LHCN-M2 (cell line): ENCODE results near the gene PTPRF. TPM values are rescaled to one million over a fixed set of nuclear protein-coding genes. Genes with fewer than 3 reads are reported as not detected.
A peak's percentile ranks its signal among the peaks of the same experiment; 100 is the strongest.

Source experiments
- DNase-seq: peaks from one replicate; pipeline ENCODE4 v3.0.0-alpha.2; 2012; ENCODE audit warnings: low read depth
- total RNA-seq: library from RNA; depleted of rRNA; stranded (reverse); fragments of >200 nt; gene quantifications from 2 replicates; pipeline ENCODE4 v1.2.3, GENCODE V29; 2014

Gene PTPRF
- total RNA-seq, 1 experiment from 2014 or later: 12.8 TPM

DNA sequence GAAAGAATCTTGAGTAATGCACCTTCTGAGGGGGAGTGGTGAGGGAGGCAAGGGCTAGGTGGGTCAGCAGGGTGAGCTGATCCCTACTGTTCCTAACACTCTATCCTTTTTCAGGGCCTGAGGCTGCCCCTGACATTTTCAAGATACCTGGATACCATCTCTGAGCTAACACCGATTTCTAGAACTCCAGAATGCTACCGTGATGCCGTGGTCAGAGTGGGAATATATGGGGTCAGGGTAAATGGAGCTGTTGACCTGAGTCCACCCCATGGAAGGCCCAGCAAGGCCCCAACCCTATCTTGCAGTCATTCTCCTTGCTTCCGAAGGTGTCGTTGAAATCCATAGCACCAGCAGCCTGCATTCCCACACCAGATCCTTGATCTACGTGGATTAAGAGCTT is 18.0 kb upstream of the PTPRF start:
- no peak for DNase-seq

- no peak for DNase-seq
Measured at GRCh38 chr1:43513471-43514173, 17.1 kb upstream of the PTPRF start.

DNA sequence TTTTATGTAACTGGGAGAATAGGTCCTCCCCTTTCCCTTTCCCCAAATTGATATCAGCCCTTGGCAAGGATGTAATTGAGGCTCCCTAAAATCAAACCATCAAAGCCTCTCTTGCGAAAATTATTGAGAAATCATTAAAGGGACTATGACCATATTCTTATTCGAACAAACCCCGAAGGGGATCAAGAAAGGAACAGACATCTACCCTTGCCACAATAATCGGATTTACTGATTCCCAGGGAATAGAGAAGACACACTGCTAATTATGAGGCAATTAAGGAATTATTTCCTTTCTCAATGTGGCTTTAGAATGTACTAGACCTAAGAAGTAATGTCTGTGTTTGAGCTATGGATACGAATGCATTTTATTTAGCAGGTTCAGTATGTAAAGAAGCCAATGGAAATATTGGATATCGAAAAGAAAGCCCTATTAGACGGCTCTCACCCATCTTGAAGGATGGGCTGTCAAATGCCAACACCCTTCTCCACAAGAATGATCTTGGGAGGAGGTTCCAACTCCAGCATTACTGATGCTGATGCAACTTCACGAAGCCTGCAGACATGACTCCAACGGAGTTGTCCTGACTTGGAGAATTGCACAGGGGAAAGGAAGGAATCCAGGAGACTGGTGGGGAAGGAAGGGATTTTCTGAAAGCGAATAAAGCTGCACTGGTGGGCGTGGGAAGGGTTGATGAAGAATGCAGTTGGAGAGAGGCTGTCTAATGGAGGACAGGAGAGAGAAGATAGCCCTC is 11.6 kb upstream of the PTPRF start:
- no peak for DNase-seq

- DNase-seq: no peak
Measured at GRCh38 chr1:43520100-43520778, 10.4 kb upstream of the PTPRF start.

DNA sequence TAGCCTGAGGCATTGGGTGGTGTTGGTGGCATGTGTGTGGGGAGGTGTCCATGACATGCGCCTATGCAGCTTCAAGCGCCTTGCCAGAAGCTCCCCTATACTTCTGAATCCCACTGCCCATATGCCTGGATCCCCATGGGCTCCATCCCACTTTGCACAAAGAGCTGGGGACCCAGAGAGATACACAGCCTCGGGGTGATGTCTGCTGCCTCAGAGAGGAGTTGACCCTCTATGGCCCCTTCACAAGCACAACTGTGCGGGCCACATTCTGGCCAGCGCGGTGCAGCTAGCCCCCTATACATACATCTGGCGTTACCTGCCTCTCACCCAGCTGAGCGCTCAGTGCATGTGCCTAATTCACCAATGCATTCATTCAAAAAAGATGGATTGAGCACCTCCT is 9.6 kb upstream of the PTPRF start:
- no peak for DNase-seq

DNA sequence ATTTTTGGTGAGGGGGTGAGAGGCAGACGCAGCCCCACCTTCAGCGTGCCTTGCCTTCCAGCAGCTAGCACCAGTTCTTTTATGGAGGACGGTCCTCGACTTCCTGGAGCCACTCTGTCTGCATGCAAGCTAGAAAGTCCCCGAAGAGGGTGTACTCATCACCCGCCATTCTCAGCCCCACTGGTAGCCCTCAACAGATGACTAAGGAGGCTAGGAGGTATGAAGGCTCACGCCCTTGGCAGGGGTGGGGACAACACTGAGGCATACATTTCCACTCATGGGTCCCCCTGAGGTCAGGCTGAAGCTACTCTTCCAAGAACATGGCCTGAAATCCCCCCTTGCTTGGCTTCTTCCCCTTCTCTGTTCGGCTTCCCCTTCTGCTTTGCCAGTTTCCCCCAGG is 8.9 kb upstream of the PTPRF start:
- DNase-seq: no peak

- no peak for DNase-seq
Measured at GRCh38 chr1:43522431-43522775, 8.3 kb upstream of the PTPRF start.

GRCh38 chr1:43522776-43523480 is 7.8 kb upstream of the PTPRF start:
- DNase-seq: peak; percentile 77

DNA sequence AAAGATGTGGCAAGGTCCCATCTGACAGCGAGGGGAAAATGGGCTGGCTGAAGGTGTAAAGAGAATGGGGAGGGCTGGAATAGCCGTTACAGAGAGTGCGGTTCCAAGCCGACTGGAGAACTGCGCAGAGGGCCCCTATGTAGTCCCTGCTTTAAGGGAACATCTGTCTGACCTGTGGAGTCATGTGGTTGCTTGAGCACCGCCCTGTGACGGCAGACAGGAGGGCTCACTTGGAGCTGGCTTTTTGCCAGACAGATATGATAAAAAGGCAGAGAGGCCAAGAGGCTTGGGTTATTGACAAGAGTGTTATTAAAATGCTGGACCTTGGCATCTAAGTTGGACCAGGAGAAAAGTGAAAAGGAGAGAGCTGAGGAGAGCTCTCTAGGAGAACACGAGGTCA is 5.9 kb upstream of the PTPRF start:
- DNase-seq: no peak

GRCh38 chr1:43526002-43526401 is 4.7 kb upstream of the PTPRF start:
- DNase-seq: peak; percentile 48

DNA sequence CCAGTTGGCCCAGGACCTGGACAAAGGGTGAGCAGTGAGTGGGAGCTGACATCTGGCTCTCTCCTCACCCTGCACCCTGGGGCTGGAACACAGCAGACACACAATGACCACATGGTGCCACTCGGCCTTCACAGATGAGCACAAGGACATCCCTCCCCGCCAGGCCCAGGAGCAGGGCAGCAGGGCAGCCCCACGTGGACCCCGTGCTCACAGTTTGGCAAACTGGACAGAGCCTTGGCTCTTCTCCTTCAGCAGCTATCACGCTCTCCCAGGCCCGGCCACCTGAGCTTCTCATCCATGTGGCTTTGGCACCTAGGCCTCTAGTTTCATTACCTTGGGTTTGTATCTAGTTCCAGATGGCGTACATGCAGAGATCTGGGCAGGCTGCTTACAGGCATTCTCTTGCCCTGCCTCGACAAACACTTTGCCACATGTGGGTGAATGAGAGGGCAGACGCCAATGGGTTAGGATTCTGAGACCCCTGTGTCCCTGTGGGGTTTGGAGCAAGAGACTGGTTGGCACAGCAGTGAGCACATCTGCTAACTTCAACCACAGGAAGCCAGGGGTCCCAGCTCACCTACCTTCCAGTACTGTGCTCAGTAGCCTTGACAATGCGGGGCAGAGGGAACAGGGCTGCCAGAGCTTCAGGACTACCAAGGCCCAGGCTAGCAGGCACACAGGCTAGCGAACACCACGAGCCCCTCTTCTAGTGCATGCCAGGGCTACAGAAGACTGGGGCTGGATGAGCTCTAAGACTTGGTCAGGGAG is 3.4 kb upstream of the PTPRF start:
- no peak for DNase-seq

GRCh38 chr1:43529206-43529731 is 1.4 kb upstream of the PTPRF start:
- peak; percentile 87 for DNase-seq

GRCh38 chr1:43531107-43531905 is 623 bp downstream of the PTPRF start:
- DNase-seq: no peak

DNA sequence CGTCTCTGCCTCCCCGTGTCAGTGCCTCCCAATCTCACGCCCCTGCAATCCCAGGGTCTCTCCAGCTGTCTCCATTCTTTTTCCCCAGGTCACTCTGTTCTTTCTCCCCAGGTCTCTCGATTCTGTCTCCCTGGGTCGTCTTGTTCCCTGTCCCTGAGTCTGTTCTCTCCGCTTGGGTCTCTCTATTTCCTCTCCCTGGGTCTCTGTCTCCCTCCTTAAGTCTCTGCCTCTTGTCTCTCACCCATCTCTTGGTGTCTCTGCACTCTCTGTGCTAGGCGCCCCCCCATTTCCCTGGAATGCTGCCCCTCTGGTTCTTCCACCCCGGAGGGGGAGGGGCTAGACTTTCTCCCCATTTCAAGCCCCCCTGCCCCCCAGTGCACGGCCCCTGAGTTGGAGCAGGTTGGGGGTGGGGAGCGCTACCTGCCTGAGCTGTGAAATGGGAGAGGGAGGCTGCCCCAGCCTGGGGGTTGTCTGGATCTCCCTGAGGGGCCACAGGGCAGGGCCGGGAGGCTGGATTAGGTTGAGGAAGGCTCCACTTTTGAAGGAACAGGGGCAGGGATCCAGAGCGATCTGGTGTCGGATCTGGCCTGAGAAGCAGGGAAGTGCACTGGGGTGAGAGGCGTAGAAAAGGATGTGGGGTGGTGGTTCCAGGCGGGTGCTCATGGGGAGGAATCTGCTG is 1.4 kb downstream of the PTPRF start:
- DNase-seq: no peak

GRCh38 chr1:43532716-43533115 is 2.0 kb downstream of the PTPRF start:
- DNase-seq: no peak

- DNase-seq: no peak
Measured at GRCh38 chr1:43533584-43533983, 2.9 kb downstream of the PTPRF start.

DNA sequence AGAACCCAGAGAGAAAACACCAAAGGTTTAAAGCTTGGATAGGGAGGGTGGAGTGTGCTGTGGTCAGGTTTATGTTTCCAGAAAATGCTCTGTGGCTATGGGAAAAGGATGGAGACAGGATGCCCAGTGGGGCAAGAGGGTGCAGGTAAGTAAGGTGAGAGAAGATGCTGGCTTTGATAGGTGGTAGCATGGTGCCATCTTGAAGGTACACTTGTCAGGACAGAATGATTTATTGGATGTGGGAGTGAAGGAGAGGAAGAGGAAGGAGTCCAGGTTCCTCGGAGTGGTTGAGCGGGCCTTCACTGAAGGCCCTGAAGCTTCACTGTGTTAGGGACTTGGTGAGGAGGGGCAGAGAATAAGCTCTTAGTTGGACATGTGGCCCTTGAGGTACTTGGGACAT is 3.6 kb downstream of the PTPRF start:
- no peak for DNase-seq

- DNase-seq: no peak
Measured at GRCh38 chr1:43536196-43536863, 5.6 kb downstream of the PTPRF start.

GRCh38 chr1:43536864-43537358 is 6.2 kb downstream of the PTPRF start:
- no peak for DNase-seq
